Spleen (tissue), 7 donors: ENCODE data around the gene TRIM47.

ENCODE experiments used
- POLR2AphosphoS5 ChIP-seq, 3 donors: sonication (generic); formaldehyde crosslinking; IDR thresholded peaks; one replicate each; pipeline ENCODE4 v1.5.1; 2017; ENCODE audit warnings: antibody characterized with exemption in 3 of 3
- TF ChIP-seq, protein P1 (sequence below), 11 experiments: fragments of 200-600 bp in 7 of 11; fragments of 450-650 bp in 4 of 11; sonication (generic) in 4 of 11; IDR thresholded peaks in 8 of 11; conservative IDR thresholded peaks in 3 of 11; 1 replicate in 7 of 11; 2 replicates in 4 of 11; pipeline versions ENCODE4 v1.4.0 to v1.8.0; 2016 to 2021; ENCODE audit warnings: antibody characterized with exemption in 11 of 11, inconsistent platforms in 4 of 11, mild to moderate bottlenecking in 1 of 11
- donor health status: DM: no; HTN: no; CAD: no; lungs with moderate emphysema.
- donor health status: DM: no; HTN: no; CAD: no.
- donor health status: DM: no; HTN: no; CAD: no.

GRCh38 chr17:75846692-75847613 is 31.4 kb downstream of the TRIM47 start:
- TF ChIP-seq, protein P1, sequence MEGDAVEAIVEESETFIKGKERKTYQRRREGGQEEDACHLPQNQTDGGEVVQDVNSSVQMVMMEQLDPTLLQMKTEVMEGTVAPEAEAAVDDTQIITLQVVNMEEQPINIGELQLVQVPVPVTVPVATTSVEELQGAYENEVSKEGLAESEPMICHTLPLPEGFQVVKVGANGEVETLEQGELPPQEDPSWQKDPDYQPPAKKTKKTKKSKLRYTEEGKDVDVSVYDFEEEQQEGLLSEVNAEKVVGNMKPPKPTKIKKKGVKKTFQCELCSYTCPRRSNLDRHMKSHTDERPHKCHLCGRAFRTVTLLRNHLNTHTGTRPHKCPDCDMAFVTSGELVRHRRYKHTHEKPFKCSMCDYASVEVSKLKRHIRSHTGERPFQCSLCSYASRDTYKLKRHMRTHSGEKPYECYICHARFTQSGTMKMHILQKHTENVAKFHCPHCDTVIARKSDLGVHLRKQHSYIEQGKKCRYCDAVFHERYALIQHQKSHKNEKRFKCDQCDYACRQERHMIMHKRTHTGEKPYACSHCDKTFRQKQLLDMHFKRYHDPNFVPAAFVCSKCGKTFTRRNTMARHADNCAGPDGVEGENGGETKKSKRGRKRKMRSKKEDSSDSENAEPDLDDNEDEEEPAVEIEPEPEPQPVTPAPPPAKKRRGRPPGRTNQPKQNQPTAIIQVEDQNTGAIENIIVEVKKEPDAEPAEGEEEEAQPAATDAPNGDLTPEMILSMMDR (IDR thresholded peaks at IDR 0.05 in 8 of 11, conservative IDR thresholded peaks at IDR 0.05 in 3 of 11) = no peak
- TF ChIP-seq POLR2AphosphoS5 (IDR thresholded peaks at IDR 0.05) = peak; percentile 44 to 68 (median 57)
